MM.1S (cell line): ENCODE measurements around the gene NDUFS8.
A peak's percentile ranks its signal among the peaks of the same experiment; 100 is the strongest.
"Not testable (repeated sequence)": the region's sequence is repeated elsewhere in the genome, so short reads cannot be mapped to it uniquely, and the experiment has no call there.

ENCODE experiments used
- DNase-seq: peaks from one replicate; pipeline ENCODE4 v3.0.0-alpha.2; 2015
- H2AFZ ChIP-seq: fragments of 300-600 bp; sonication (generic); 2 replicates; pipeline ENCODE4 v1.6.0; 2016; ENCODE audit warnings: antibody characterized with exemption, low read length
- H3F3A ChIP-seq: fragments of 300-600 bp; sonication (generic); 2 replicates; pipeline ENCODE4 v1.6.1; 2016; ENCODE audit warnings: mild to moderate bottlenecking, antibody characterized with exemption, low read length, moderate library complexity, mixed read lengths; ENCODE audit not compliant: insufficient read depth
- H3K27ac ChIP-seq: fragments of 300-600 bp; sonication (generic); 2 replicates; pipeline ENCODE4 v1.5.1; 2016; ENCODE audit warnings: mild to moderate bottlenecking, low read length
- H3K27me3 ChIP-seq: fragments of 300-600 bp; sonication (generic); replicated peaks from 2 replicates; pipeline ENCODE4 v1.6.0; 2016; ENCODE audit warnings: low read length; ENCODE audit not compliant: insufficient read depth
- H3K36me3 ChIP-seq: fragments of 300-600 bp; sonication (generic); replicated peaks from 2 replicates; pipeline ENCODE4 v1.6.1; 2016; ENCODE audit warnings: mild to moderate bottlenecking, low read length, mixed read lengths; ENCODE audit not compliant: insufficient read depth
- H3K4me1 ChIP-seq: fragments of 300-600 bp; sonication (generic); 2 replicates; pipeline ENCODE4 v1.6.1; 2016; ENCODE audit warnings: low read length, mixed read lengths
- H3K4me2 ChIP-seq: fragments of 300-600 bp; sonication (generic); 2 replicates; pipeline ENCODE4 v1.6.0; 2016; ENCODE audit warnings: low read depth, low read length
- H3K4me3 ChIP-seq: fragments of 300-600 bp; sonication (generic); 2 replicates; pipeline ENCODE4 v1.5.1; 2016; ENCODE audit warnings: low read length, mixed read lengths
- H3K79me2 ChIP-seq: fragments of 300-600 bp; sonication (generic); 2 replicates; pipeline ENCODE4 v1.6.1; 2016; ENCODE audit warnings: mixed run types, low read length, mixed read lengths
- H3K9ac ChIP-seq: fragments of 300-600 bp; sonication (generic); 2 replicates; pipeline ENCODE4 v1.6.1; 2016; ENCODE audit warnings: low read length, mixed read lengths
- H3K9me2 ChIP-seq: fragments of 300-600 bp; sonication (generic); replicated peaks from 2 replicates; pipeline ENCODE4 v1.6.1; 2016; ENCODE audit warnings: mild to moderate bottlenecking, low read length, mixed read lengths; ENCODE audit not compliant: insufficient read depth
- H3K9me3 ChIP-seq: fragments of 300-600 bp; sonication (generic); replicated peaks from 2 replicates; pipeline ENCODE4 v1.6.1; 2016; ENCODE audit warnings: mild to moderate bottlenecking, low read length, mixed read lengths; ENCODE audit not compliant: insufficient read depth
- H4K20me1 ChIP-seq: fragments of 300-600 bp; sonication (generic); 2 replicates; pipeline ENCODE4 v1.6.1; 2016; ENCODE audit warnings: mild to moderate bottlenecking, low read length, moderate library complexity, mixed read lengths; ENCODE audit not compliant: insufficient read depth
- TF ChIP-seq, protein P1 (sequence below): fragments of 300-600 bp; sonication (generic); IDR thresholded peaks from 2 replicates; pipeline ENCODE4 v1.5.1; 2016; ENCODE audit warnings: antibody characterized with exemption, low read length, mixed read lengths

NDUFS8 gene

DNA sequence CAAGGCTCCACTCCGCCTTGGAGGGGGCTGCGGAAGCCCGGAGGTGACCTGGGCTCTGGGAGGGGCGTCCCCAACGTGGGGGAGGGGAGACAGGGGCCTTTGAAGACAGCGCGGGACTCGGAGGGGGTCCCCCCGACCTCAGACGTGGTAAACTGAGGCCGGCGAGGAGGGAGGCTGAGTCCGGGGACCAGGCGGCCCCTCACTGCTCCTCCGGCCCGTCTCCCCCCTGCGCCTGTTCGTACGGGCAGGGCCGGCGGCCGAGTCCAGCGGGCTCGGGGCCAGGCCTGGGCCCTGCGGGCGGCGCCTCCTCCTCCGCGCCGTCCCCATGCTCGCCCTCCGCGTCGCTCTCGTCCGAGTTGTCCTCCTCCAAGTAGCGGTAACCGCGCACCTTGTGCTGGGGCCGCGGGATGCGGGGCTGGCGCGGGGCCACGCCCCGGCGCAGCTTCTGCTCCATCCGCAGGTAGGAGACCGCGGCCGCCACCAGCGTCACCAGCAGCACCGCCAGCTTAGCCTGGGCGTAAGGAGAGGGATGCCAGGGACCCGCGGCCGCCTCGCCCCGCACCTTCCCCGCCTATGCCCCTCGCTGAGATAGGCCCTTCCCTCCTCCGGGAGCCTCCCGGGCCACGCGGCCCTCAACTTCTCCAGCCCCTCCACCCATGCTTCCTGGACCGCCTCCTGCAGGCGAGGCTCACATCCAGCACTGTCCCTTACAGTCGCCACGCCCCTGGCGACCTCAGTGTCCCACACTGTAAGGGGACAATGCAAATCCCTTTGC lies 38.9 kb upstream of the NDUFS8 start:
- Histone ChIP-seq H3F3A (peaks cover 17% of the 10 kb centered on the region), H3K4me1 (peaks cover 22% of the 10 kb centered on the region)
- H2AFZ ChIP-seq, H3K36me3 ChIP-seq, H3K9me2 ChIP-seq, H3K79me2 ChIP-seq, H3K4me3 ChIP-seq, DNase-seq, H3K9me3 ChIP-seq, H3K27ac ChIP-seq, H3K27me3 ChIP-seq, H3K4me2 ChIP-seq, H4K20me1 ChIP-seq, H3K9ac ChIP-seq: not testable (repeated sequence)

GRCh38 chr11:67993821-67994220 lies 36.7 kb upstream of the NDUFS8 start:
- H3K4me2 ChIP-seq, H3K4me3 ChIP-seq, H3K27me3 ChIP-seq, H4K20me1 ChIP-seq, H2AFZ ChIP-seq, H3K36me3 ChIP-seq, H3K9me2 ChIP-seq, H3K9me3 ChIP-seq: not testable (repeated sequence)
- peak; percentile 95 for DNase-seq
- Histone ChIP-seq H3F3A (peaks cover 37% of the 10 kb centered on the region), H3K27ac (peak overlapping the region; percentile 96), H3K79me2 (peaks cover 27% of the 10 kb centered on the region), H3K9ac (peak overlapping the region; percentile 58; the same call in 1 of the 2 replicates), H3K4me1 (peaks cover 39% of the 10 kb centered on the region)
- TF ChIP-seq, protein P1, sequence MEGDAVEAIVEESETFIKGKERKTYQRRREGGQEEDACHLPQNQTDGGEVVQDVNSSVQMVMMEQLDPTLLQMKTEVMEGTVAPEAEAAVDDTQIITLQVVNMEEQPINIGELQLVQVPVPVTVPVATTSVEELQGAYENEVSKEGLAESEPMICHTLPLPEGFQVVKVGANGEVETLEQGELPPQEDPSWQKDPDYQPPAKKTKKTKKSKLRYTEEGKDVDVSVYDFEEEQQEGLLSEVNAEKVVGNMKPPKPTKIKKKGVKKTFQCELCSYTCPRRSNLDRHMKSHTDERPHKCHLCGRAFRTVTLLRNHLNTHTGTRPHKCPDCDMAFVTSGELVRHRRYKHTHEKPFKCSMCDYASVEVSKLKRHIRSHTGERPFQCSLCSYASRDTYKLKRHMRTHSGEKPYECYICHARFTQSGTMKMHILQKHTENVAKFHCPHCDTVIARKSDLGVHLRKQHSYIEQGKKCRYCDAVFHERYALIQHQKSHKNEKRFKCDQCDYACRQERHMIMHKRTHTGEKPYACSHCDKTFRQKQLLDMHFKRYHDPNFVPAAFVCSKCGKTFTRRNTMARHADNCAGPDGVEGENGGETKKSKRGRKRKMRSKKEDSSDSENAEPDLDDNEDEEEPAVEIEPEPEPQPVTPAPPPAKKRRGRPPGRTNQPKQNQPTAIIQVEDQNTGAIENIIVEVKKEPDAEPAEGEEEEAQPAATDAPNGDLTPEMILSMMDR = peak; percentile 52

DNA sequence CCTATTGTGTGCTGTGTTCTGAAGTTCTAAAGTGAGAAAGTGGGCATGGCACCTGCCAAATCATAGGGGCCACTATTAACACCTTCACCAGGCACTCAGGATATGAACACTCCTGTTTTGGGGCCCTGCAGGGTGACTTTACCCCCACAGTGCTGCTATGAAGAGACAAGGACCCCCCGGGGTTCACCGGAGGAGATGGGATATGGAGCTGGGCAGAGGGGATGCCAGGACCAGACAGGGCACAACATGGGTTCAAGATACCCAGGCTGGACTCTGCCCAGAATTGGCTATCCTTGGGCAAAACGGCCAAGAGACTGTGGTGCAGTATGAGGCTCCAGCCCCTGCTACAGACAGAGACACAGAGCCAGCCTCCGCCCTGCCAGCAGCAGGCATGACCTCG lies 36.1 kb upstream of the NDUFS8 start:
- peak overlapping the region; percentile 96 for H3K27ac ChIP-seq
- not testable (repeated sequence) for H3K4me3 ChIP-seq, H2AFZ ChIP-seq, H4K20me1 ChIP-seq, H3K9me3 ChIP-seq, H3K27me3 ChIP-seq, H3K9me2 ChIP-seq, H3K36me3 ChIP-seq
- peaks cover 32% of the 10 kb centered on the region for H3K79me2 ChIP-seq
- H3K4me2 ChIP-seq = peak overlapping the region; percentile 34; the same call in 1 of the 2 replicates
- peaks cover 42% of the 10 kb centered on the region for H3F3A ChIP-seq
- H3K9ac ChIP-seq = peak overlapping the region; percentile 58
- peaks cover 44% of the 10 kb centered on the region for H3K4me1 ChIP-seq
- peak; percentile 45 for DNase-seq

GRCh38 chr11:67995129-67995528 lies 35.4 kb upstream of the NDUFS8 start:
- H3F3A ChIP-seq = peaks cover 43% of the 10 kb centered on the region
- H2AFZ ChIP-seq, H4K20me1 ChIP-seq, H3K9me2 ChIP-seq, H3K4me2 ChIP-seq, H3K27me3 ChIP-seq, H3K36me3 ChIP-seq, H3K9me3 ChIP-seq, DNase-seq, H3K4me3 ChIP-seq: not testable (repeated sequence)
- H3K4me1 ChIP-seq = peaks cover 45% of the 10 kb centered on the region
- H3K9ac ChIP-seq = peak overlapping the region; percentile 21; the same call in 1 of the 2 replicates
- peak overlapping the region; percentile 96 for H3K27ac ChIP-seq
- H3K79me2 ChIP-seq = peaks cover 40% of the 10 kb centered on the region

GRCh38 chr11:67995579-67995978 lies 34.9 kb upstream of the NDUFS8 start:
- H3K9me2 ChIP-seq, H3K9me3 ChIP-seq, H3K36me3 ChIP-seq, H3K4me3 ChIP-seq, H4K20me1 ChIP-seq, H3K27me3 ChIP-seq, H3K9ac ChIP-seq, H3K4me2 ChIP-seq, H2AFZ ChIP-seq: not testable (repeated sequence)
- Histone ChIP-seq H3K27ac (peak overlapping the region; percentile 96; the same call in 1 of the 2 replicates), H3K4me1 (peaks cover 45% of the 10 kb centered on the region), H3K79me2 (peaks cover 44% of the 10 kb centered on the region), H3F3A (peaks cover 43% of the 10 kb centered on the region)
- DNase-seq = peak; percentile 37
